Smooth muscle cell (in vitro differentiated cells): Measurements from ENCODE around the gene NFKBIZ. TPM values are rescaled to one million over a fixed set of nuclear protein-coding genes. Genes with fewer than 3 reads are reported as not detected.

Experiments used
- DNase-seq: peaks from one replicate; lab custom pipeline; 2025; ENCODE audit not compliant: unreplicated experiment; lab: John Stamatoyannopoulos, UW
- H2AFZ ChIP-seq: fragments of 200-600 bp; sonication (generic); 2 replicates; pipeline ENCODE4 v1.6.0; 2016; ENCODE audit warnings: antibody characterized with exemption, low read depth, mild to moderate bottlenecking
- H3F3A ChIP-seq: fragments of 200-600 bp; sonication (generic); 2 replicates; pipeline ENCODE4 v1.6.0; 2017; ENCODE audit warnings: antibody characterized with exemption, low read depth
- H3K27ac ChIP-seq: fragments of 200-600 bp; sonication (generic); 2 replicates; pipeline ENCODE4 v1.5.1; 2016; ENCODE audit warnings: low read depth, mild to moderate bottlenecking
- H3K27me3 ChIP-seq: fragments of 200-600 bp; sonication (generic); 2 replicates; pipeline ENCODE4 v1.6.1; 2016; ENCODE audit warnings: low read depth, mild to moderate bottlenecking
- H3K36me3 ChIP-seq: fragments of 200-600 bp; sonication (generic); 2 replicates; pipeline ENCODE4 v1.5.1; 2016; ENCODE audit warnings: low read depth
- H3K4me1 ChIP-seq: fragments of 200-600 bp; sonication (generic); 2 replicates; pipeline ENCODE4 v1.5.1; 2016; ENCODE audit warnings: low read depth
- H3K4me2 ChIP-seq: fragments of 200-600 bp; sonication (generic); 2 replicates; pipeline ENCODE4 v1.6.0; 2016; ENCODE audit warnings: mild to moderate bottlenecking
- H3K4me3 ChIP-seq: fragments of 200-600 bp; sonication (generic); 2 replicates; pipeline ENCODE4 v1.5.1; 2016; ENCODE audit warnings: mild to moderate bottlenecking
- H3K79me2 ChIP-seq: fragments of 200-600 bp; sonication (generic); 2 replicates; pipeline ENCODE4 v1.6.0; 2016; ENCODE audit warnings: low read depth, mild to moderate bottlenecking
- H3K9ac ChIP-seq: fragments of 200-600 bp; sonication (generic); 2 replicates; pipeline ENCODE4 v1.6.0; 2016; ENCODE audit warnings: low read depth
- H3K9me3 ChIP-seq: fragments of 200-600 bp; sonication (generic); replicated peaks from 2 replicates; pipeline ENCODE4 v1.5.1; 2016; ENCODE audit warnings: low read depth
- H4K20me1 ChIP-seq: fragments of 200-600 bp; sonication (generic); 2 replicates; pipeline ENCODE4 v1.6.0; 2016; ENCODE audit warnings: low read depth
- WGBS: methylation state at CpG from one replicate; pipeline ENCODE4 v1.1.7; 2016; ENCODE audit warnings: low lambda C conversion rate; 5-methylcytosine and 5-hydroxymethylcytosine counted together
- polyA plus RNA-seq: library from polyadenylated mRNA; unstranded; fragments of >200 nt; fragmentation: Nextera tagmentation; extraction: Ambion mirVana; gene quantifications from 2 replicates; pipeline ENCODE4 v1.2.1, GENCODE V29; 2016
- total RNA-seq: library from RNA; depleted of rRNA; stranded (reverse); fragments of >200 nt; gene quantifications from 2 replicates; pipeline ENCODE4 v1.2.3, GENCODE V29; 2014
- TF ChIP-seq, protein P1 (sequence below): fragments of 200-600 bp; sonication (generic); IDR thresholded peaks from 2 replicates; pipeline ENCODE4 v1.5.1; 2017; ENCODE audit warnings: borderline replicate concordance, mild to moderate bottlenecking, antibody characterized with exemption; ENCODE audit not compliant: insufficient read depth, poor library complexity, severe bottlenecking

The NFKBIZ gene
- total and polyA plus RNA-seq, 2 experiments from 2014 or later = 236 to 306 TPM

DNA sequence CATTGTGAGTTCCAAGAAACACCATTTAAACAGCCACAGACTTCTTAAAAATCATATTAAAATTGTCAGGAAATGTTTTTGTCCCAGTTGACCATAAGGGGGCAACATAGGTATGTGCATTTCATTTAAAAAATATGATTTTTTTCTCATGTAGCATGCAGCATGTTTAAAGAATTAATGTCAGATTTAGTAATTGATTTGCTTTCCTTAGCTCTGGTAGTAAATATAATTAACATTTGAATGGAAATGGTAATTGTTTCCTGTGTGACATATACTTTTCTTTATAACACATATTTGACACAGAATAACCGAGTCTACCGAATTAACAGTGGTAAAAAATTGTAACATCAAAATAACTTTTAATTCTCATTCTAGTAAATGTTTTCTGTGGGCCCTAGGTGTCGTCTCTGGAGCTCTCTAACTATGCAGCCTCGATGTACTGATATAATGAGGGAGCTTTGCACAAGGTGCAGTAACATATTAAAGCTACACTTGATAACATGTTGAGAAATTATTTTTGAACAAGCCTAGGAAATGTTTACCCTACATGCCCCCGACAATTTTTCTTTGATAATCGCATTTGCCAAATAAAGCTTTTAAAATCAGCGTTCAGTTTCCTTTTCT lies 35.4 kb upstream of the NFKBIZ start:
- 89% methylated on average over 7 of the region's 7 CpGs for WGBS
- Histone ChIP-seq H3K4me2 (no peak overlapping the region), H3K27ac (no peak overlapping the region), H3K4me1 (no peaks in the 10 kb centered on the region), H4K20me1 (no peaks in the 10 kb centered on the region), H3F3A (peaks cover 6% of the 10 kb centered on the region), H3K79me2 (peaks cover 9% of the 10 kb centered on the region), H3K36me3 (no peaks in the 10 kb centered on the region), H3K27me3 (no peaks in the 10 kb centered on the region), H2AFZ (no peak overlapping the region), H3K4me3 (peak overlapping the region; percentile 4), H3K9me3 (no peaks in the 10 kb centered on the region), H3K9ac (no peak overlapping the region)
- DNase-seq = no peak
- TF ChIP-seq, protein P1, sequence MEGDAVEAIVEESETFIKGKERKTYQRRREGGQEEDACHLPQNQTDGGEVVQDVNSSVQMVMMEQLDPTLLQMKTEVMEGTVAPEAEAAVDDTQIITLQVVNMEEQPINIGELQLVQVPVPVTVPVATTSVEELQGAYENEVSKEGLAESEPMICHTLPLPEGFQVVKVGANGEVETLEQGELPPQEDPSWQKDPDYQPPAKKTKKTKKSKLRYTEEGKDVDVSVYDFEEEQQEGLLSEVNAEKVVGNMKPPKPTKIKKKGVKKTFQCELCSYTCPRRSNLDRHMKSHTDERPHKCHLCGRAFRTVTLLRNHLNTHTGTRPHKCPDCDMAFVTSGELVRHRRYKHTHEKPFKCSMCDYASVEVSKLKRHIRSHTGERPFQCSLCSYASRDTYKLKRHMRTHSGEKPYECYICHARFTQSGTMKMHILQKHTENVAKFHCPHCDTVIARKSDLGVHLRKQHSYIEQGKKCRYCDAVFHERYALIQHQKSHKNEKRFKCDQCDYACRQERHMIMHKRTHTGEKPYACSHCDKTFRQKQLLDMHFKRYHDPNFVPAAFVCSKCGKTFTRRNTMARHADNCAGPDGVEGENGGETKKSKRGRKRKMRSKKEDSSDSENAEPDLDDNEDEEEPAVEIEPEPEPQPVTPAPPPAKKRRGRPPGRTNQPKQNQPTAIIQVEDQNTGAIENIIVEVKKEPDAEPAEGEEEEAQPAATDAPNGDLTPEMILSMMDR = peak; percentile 68

DNA sequence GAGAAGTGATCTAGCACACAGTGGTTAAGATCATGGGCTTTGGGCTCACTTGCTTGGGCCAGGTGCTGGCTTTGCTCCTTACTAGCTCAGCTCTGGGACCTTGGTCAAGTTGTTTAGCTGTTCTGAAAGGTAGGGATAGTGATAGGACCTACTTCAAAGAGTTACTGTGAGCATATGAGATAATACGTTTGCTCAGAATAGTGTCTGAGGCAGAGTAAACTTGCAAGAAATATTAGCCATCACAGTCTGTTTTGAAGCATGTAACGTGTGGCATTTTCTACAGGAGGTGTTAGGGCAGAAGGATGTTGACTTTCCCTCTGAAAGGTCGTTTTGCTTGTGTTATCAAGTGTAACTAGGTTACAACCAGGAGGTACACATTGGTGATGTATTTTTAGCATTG lies 34.5 kb upstream of the NFKBIZ start:
- no peak overlapping the region for H3K27ac ChIP-seq
- no peak overlapping the region for H3K4me2 ChIP-seq
- no peak overlapping the region for H3K9ac ChIP-seq
- no peaks in the 10 kb centered on the region for H3K9me3 ChIP-seq
- peaks cover 9% of the 10 kb centered on the region for H3K79me2 ChIP-seq
- no peaks in the 10 kb centered on the region for H3K27me3 ChIP-seq
- TF ChIP-seq, protein P1 = no peak
- no peaks in the 10 kb centered on the region for H4K20me1 ChIP-seq
- no peak overlapping the region for H3K4me3 ChIP-seq
- no peak for DNase-seq
- no peaks in the 10 kb centered on the region for H3K36me3 ChIP-seq
- H2AFZ ChIP-seq = no peak overlapping the region
- H3F3A ChIP-seq = peaks cover 6% of the 10 kb centered on the region
- H3K4me1 ChIP-seq = no peaks in the 10 kb centered on the region
- 79% methylated on average over 3 of the region's 3 CpGs for WGBS

DNA sequence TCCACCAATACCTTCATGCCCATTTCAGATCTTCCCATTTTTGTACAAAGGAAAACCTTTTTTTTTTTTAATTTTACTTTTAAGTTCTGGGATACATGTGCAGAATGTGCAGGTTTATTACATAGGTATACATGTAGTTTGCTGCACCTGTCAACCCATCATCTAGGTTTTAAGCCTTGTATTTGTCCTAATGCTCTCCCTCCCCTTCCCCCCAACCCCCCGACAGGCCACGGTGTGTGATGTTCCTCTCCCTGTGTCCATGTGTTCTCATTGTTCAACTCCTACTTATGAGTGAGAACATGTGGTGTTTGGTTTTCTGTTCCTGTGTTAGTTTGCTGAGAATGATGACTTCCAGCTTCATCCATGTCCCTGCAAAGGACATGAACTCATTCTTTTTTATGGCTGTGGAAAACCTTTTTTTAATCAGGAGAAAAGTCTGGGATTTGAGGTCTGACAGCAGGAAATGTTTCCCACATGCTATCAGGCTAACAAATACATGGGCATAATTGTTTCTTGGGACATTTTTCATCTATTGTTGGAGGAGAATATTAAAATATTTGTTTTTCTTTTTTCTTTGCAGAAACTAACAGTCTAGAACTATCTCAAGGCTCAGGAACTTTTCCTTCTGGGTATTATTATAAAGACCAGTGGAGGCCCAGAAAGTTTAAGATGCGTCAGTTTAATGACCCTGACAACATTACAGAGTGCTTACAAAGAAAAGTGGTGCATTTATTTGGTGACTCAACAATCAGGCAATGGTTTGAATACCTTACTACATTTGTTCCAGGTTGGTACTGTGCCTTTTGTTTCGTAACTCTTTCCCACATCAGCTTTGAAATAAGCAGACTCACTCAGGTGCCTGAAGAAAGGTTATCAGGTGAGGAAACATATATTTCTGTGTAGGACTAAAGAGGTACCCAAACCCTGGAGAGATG lies 32.8 kb upstream of the NFKBIZ start:
- TF ChIP-seq, protein P1 = no peak
- Histone ChIP-seq H3K36me3 (no peaks in the 10 kb centered on the region), H4K20me1 (no peaks in the 10 kb centered on the region), H3K27ac (no peak overlapping the region), H3K27me3 (no peaks in the 10 kb centered on the region), H3K9me3 (no peaks in the 10 kb centered on the region), H3K4me2 (no peak overlapping the region), H3K79me2 (peaks cover 9% of the 10 kb centered on the region), H3K4me1 (no peaks in the 10 kb centered on the region), H3K9ac (no peak overlapping the region), H3F3A (peaks cover 6% of the 10 kb centered on the region), H2AFZ (no peak overlapping the region), H3K4me3 (no peak overlapping the region)
- DNase-seq = no peak
- 47% methylated on average over 4 of the region's 4 CpGs for WGBS
